Activated CD4-positive, alpha-beta memory T cell treated with anti-CD3 and anti-CD28 coated beads for 36 hours (primary cell): ENCODE data around the gene LRRK1. TPM values are rescaled to one million over a fixed set of nuclear protein-coding genes. Genes with fewer than 3 reads are reported as not detected.
"Not testable (repeated sequence)": the region's sequence is repeated elsewhere in the genome, so short reads cannot be mapped to it uniquely, and the experiment has no call there.

Experiments
- CTCF ChIA-PET: fragments of 350-600 bp; sonication (Branson Sonifier 250); formaldehyde crosslinking; loops from one replicate; lab custom pipeline; 2021; ENCODE audit warnings: antibody characterized with exemption, inconsistent platforms; lab: Charles Lee
- POLR2A ChIA-PET: fragments of 350-600 bp; sonication (Branson Sonifier 250); formaldehyde crosslinking; loops from one replicate; lab custom pipeline; 2021; ENCODE audit warnings: antibody characterized with exemption; lab: Charles Lee
- DNase-seq: peaks from one replicate; pipeline ENCODE4 v3.0.0-alpha.2; 2020
- H3K27ac Mint-ChIP-seq: one replicate; pipeline ENCODE4 v1.8.0; 2021; ENCODE audit warnings: mixed read lengths
- H3K27me3 Mint-ChIP-seq: one replicate; pipeline ENCODE4 v1.8.0; 2021; ENCODE audit warnings: mixed read lengths
- H3K36me3 Mint-ChIP-seq: one replicate; pipeline ENCODE4 v1.8.0; 2021; ENCODE audit warnings: mixed read lengths
- H3K4me1 Mint-ChIP-seq: one replicate; pipeline ENCODE4 v1.8.0; 2021; ENCODE audit warnings: low read depth, mixed read lengths
- H3K4me3 Mint-ChIP-seq: one replicate; pipeline ENCODE4 v1.8.0; 2021; ENCODE audit warnings: mild to moderate bottlenecking, mixed read lengths
- H3K9me3 Mint-ChIP-seq: one replicate; pipeline ENCODE4 v1.8.0; 2021; ENCODE audit warnings: mixed read lengths
- intact Hi-C: fragments of 100-400 bp; cut with micrococcal nuclease; formaldehyde crosslinking; loops from one replicate; pipeline ENCODE4 v1.15.1; 2023
- total RNA-seq, 2 experiments: library from RNA; stranded (reverse); gene quantifications; one replicate each; pipeline ENCODE4 v1.2.3, GENCODE V29; 2021

The LRRK1 gene
- total RNA-seq, 2 experiments from 2014 or later: 0.41 to 0.71 TPM

DNA sequence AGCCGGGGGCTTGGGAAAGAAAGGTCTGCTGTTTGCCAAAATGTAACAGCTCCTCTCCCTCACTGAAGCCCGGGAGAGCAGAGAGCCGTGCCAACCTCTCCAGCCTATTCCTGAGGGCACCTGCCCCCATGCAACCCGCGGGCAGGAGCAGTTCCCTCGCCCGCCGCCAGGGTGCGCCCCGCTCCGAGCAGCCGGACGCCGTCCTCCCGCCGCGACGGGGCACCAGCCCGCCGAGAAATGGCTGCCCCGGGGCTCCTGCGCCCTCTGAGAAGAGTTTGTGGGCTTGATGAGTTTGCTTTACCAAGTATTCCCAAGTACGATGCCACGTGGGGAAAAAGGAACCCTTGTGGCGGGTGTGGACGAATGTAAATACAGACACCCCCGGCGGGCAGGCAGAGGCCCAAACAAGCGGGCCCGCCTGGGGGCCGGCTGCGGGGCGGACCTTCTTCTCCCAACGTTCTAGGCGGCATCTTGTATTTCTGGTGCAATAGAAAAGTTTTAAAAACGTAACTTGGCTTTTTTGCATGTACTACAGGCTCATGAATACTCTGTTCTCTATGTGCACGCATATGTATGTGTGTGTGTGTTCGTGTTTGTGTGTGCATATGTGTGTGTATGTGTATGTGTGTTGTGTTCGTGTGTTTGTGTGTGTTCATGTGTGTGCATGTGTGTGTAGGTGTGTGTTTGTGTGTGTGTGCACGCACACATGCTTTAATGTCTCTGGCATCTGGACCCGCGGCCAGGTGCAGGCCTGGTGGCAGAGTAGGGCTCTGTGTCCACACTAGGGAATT, 169.8 kb downstream of the LRRK1 start:
- no peak overlapping the region for H3K27ac Mint-ChIP-seq

DNA sequence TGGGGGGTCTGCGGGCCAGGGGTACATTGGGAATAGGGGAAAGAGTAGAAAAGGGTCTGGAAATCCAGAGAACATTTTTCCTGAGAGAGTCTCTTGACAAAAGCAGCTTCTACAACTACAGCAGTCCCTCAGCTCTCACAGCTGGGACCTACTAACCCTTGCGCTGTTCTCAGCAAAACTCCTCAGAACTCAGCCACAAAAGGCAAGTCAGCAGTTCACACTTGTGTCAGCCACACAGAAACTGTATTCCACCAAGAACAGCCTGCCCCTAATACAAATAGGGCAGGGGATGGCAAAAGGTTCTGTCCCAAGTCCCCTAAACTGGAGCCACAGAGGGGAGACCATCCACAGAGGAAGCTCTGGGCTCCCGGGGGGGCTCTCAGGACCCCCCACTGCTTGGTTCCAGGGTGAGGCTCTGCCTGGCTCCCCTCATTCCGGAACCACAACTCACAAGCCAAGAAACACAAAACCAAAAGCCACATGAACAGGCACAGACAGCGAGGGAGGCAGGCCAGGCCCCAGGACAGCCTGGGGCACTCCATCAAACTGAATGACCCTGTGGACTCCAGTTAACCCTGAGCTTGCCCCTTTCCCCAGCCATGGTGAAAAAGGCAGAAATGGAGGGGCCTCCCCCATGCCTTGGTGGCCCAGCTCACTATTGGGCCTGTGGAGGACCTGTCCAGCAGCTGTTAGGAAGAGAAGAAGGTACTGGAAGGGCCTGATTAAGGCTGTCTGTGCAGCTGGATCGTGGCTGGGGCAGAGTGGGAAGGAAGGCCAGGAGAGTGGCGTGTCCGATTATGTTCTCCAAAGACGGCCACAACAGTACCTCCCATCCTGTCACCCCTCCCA, 170.6 kb downstream of the LRRK1 start:
- H3K4me1 Mint-ChIP-seq: no peaks in the 10 kb centered on the region
- peaks cover 6% of the 10 kb centered on the region for H3K27me3 Mint-ChIP-seq
- intact Hi-C loops: loop anchor here (5.0 kb wide), 1 partner anchor 73 kb away; no protein-coding TSS in a partner anchor

More for the DNA sequence above, 169.8 kb downstream of the LRRK1 start:
- Mint-ChIP-seq H3K36me3 (no peaks in the 10 kb centered on the region), H3K4me3 (no peak overlapping the region), H3K9me3 (no peaks in the 10 kb centered on the region), H3K27me3 (peaks cover 1% of the 10 kb centered on the region), H3K4me1 (no peaks in the 10 kb centered on the region)
- peak; percentile 84 for DNase-seq
- CTCF ChIA-PET: interaction anchor here (0.6 to 9.5 kb wide), 18 partner anchors 19 to 174 kb away, joined by 3 to 123 read pairs (median 4); partner anchors contain the start of gene CHSY1
- POLR2A ChIA-PET: interaction anchor here (1.5 kb wide), 1 partner anchor 163 kb away, joined by 3 read pairs; the partner anchor contains the start of gene CHSY1
- intact Hi-C loops: loop anchor here (1.0 to 5.0 kb wide), 2 partner anchors 72 to 169 kb away; no protein-coding TSS in a partner anchor

DNA sequence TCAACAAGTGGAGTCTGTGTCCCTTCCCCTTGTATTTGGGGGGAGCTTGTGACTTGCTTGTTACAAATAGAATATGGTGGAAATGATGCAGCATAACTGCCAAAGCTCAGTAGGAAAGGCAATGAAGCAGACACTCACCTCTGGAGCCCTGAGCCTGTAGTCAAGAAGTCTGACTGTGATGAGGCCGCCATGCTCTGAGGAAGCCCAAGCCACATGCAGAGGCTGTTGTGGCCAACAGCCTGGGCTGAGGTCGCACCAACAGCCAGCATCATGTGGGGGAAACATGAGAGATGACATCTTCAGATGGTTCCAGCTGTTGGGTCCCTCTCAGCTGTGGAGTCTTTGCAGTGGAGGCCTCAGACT, 171.3 kb downstream of the LRRK1 start:
- intact Hi-C loops: no loop called here
- CTCF ChIA-PET: interaction anchor here (0.9 to 9.5 kb wide), 12 partner anchors 20 to 204 kb away, joined by 3 to 123 read pairs (median 6); partner anchors contain the start of gene CHSY1
- POLR2A ChIA-PET: interaction anchor here (1.1 to 1.5 kb wide), 2 partner anchors 115 to 162 kb away, joined by 3 read pairs; partner anchors contain the start of gene CHSY1
- H3K36me3 Mint-ChIP-seq: no peaks in the 10 kb centered on the region
- no peak overlapping the region for H3K4me3 Mint-ChIP-seq
- DNase-seq: no peak
- H3K4me1 Mint-ChIP-seq: no peaks in the 10 kb centered on the region
- peaks cover 6% of the 10 kb centered on the region for H3K27me3 Mint-ChIP-seq
- no peaks in the 10 kb centered on the region for H3K9me3 Mint-ChIP-seq
- H3K27ac Mint-ChIP-seq: no peak overlapping the region

More for the DNA sequence above, 170.6 kb downstream of the LRRK1 start:
- ChIA-PET CTCF (interaction anchor here (0.9 to 9.5 kb wide), 12 partner anchors 19 to 205 kb away, joined by 3 to 123 read pairs (median 6); partner anchors contain the start of gene CHSY1), POLR2A (interaction anchor here (1.1 to 1.5 kb wide), 2 partner anchors 115 to 162 kb away, joined by 3 read pairs; partner anchors contain the start of gene CHSY1)
- Mint-ChIP-seq H3K4me3 (no peak overlapping the region), H3K9me3 (no peaks in the 10 kb centered on the region), H3K27ac (no peak overlapping the region), H3K36me3 (no peaks in the 10 kb centered on the region)
- no peak for DNase-seq

DNA sequence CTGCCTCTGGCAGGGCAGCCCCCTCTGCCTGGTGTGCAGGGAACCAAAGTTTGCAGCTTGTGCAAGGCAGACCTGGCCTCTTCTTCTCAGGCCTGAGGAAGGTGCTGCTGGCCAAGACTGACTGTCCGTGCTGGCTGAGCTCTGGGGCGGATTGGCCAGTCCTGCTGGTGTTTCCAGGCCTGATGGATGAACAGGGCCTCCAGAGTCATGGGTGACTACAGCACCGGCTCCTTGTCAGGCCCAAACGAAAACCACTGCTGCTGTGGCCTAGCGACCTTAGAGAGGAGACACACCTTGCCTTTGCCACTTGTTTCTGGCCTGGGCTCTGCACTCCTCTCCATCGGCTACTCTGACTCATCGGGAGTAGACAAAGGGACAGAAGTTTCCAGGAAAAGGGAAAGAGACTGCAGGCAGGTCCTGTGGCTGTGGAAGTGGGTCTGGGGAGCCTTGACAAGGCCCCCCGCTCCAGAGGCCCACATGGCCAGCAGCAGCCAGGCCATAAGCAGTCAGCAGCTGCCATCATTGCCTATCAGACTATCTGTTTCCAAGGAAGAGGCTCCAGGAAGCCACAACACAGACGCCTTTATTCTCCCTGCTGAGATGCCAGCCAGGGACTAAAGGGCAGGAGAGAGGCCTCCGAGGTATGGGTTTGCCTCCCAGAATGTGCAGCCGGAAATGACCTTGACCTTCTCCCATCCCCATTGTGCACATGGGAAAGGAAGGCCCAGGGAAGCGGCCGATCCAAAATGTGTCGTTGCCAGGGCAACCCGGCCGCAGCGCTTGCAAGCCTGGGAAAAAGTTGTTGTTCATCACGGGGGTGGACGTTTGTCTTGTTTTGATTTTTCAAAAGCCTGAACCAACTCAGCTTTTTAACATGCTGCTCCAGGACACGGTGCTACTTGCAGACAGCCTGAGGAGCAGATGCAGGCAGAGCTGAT, 172.2 kb downstream of the LRRK1 start:
- Mint-ChIP-seq H3K9me3 (no peaks in the 10 kb centered on the region), H3K4me3 (no peak overlapping the region), H3K27me3 (peaks cover 6% of the 10 kb centered on the region), H3K4me1 (no peaks in the 10 kb centered on the region), H3K36me3 (no peaks in the 10 kb centered on the region), H3K27ac (no peak overlapping the region)
- CTCF ChIA-PET: interaction anchor here (1.0 to 9.5 kb wide), 5 partner anchors 75 to 203 kb away, joined by 3 to 123 read pairs (median 13); partner anchors contain the start of gene CHSY1
- intact Hi-C loops: no loop called here
- DNase-seq: no peak
- POLR2A ChIA-PET: interaction anchor here (1.1 kb wide), 1 partner anchor 114 kb away, joined by 3 read pairs; no protein-coding TSS in a partner anchor

DNA sequence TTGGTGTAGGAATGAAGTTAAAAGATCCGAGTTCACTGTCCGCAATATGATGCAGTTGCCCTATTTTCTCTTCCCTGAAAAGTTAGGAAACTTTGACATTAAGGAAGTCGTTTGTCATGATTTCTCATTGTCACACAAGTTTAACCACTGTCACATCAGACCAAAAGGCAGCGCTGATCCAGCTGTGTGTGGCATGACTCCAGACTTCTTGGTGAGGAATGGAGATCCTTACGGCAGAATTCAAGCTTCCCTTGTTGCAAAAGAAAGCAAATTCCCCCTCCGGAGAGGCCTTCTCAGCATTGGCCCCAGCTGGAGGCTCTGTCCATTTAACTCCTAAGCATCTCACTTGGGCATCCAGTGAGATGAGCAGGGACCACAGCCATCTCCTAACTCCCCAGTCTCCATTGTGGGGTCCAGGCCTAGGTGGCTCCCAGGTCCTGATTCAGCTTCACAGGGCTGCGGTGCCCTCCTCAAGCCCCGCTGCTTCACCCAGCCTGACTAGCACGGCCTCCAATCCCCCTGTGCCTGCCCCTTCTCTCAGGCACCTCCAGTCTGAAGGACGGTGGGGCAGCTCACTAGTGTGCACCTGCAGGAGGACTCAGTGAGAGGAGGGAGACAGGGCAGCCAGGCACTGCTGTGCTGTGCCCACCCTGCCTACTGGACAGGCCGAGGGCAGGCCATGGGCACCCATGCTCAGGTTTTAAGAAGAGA, 173.2 kb downstream of the LRRK1 start:
- POLR2A ChIA-PET: no interaction called here
- no peak overlapping the region for H3K27ac Mint-ChIP-seq

DNA sequence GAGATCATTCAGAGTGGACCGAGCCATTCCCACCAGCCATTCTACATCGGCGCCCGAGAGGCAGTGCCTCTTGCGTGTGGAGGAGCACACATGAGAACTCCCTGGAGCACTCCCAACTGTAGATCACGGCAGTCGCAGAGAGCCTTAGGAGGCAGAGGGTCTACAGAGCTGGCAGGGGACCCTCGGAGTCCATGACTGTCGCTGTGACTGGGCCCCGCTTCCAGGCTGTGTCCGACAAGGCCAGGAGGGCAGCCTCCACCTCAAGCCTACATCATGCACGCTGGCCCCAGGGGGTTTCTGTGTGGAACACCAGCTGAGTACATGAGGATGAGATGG, 173.7 kb downstream of the LRRK1 start:
- Mint-ChIP-seq H3K9me3 (no peaks in the 10 kb centered on the region), H3K36me3 (no peaks in the 10 kb centered on the region), H3K27ac (no peak overlapping the region), H3K4me3 (no peak overlapping the region), H3K27me3 (peaks cover 6% of the 10 kb centered on the region), H3K4me1 (no peaks in the 10 kb centered on the region)
- ChIA-PET POLR2A (no interaction called here), CTCF (interaction anchor here (9.5 kb wide), 1 partner anchor 164 kb away, joined by 123 read pairs; no protein-coding TSS in a partner anchor)
- DNase-seq: no peak
- intact Hi-C loops: no loop called here

More for the DNA sequence above, 173.2 kb downstream of the LRRK1 start:
- Mint-ChIP-seq H3K9me3 (no peaks in the 10 kb centered on the region), H3K27me3 (peaks cover 6% of the 10 kb centered on the region), H3K36me3 (no peaks in the 10 kb centered on the region), H3K4me3 (no peak overlapping the region), H3K4me1 (no peaks in the 10 kb centered on the region)
- CTCF ChIA-PET: interaction anchor here (1.0 to 9.5 kb wide), 2 partner anchors 76 to 164 kb away, joined by 4 to 123 read pairs; no protein-coding TSS in a partner anchor
- no peak for DNase-seq
- intact Hi-C loops: no loop called here

DNA sequence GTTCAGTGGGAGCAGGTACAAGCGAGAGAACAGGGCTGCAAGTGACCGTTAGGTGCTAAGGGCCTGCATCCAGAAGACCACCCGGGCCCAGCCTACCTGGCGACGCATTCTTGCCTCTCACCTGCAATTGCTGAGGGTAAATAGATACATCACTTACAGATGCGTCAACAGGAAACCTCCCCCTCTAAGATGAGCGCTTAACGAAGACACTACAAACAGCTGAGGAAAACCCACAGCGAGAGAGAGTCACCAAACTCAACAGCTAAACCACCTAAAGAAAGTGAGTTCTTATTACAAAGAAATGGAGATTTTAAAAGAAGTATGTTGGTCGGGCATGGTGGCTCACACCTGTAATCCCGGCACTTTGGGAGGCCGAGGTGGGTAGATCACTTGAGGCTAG, 174.8 kb downstream of the LRRK1 start:
- H3K9me3 Mint-ChIP-seq: no peaks in the 10 kb centered on the region
- DNase-seq: no peak
- POLR2A ChIA-PET: no interaction called here
- CTCF ChIA-PET: interaction anchor here (9.5 kb wide), 1 partner anchor 163 kb away, joined by 123 read pairs; no protein-coding TSS in a partner anchor
- no peak overlapping the region for H3K4me3 Mint-ChIP-seq
- H3K27me3 Mint-ChIP-seq: peaks cover 6% of the 10 kb centered on the region
- intact Hi-C loops: no loop called here
- H3K4me1 Mint-ChIP-seq: peaks cover 4% of the 10 kb centered on the region
- H3K36me3 Mint-ChIP-seq: no peaks in the 10 kb centered on the region
- H3K27ac Mint-ChIP-seq: no peak overlapping the region

DNA sequence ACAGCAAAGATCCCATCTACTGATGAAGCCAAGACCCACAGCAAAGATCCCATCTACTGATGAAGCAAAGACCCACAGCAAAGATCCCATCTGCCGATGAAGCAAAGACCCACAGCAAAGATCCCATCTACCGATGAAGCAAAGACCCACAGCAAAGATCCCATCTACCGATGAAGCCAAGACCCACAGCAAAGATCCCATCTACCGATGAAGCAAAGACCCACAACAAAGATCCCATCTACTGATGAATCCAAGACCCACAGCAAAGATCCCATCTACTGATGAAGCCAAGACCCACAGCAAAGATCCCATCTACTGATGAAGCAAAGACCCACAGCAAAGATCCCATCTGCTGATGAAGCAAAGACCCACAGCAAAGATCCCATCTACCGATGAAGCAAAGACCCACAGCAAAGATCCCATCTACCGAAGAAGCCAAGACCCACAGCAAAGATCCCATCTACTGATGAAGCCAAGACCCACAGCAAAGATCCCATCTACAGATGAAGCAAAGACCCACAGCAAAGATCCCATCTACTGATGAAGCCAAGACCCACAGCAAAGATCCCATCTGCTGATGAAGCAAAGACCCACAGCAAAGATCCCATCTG, 176.7 kb downstream of the LRRK1 start:
- H3K9me3 Mint-ChIP-seq, H3K36me3 Mint-ChIP-seq, H3K27ac Mint-ChIP-seq, CTCF ChIA-PET, intact Hi-C loops, H3K4me1 Mint-ChIP-seq, H3K4me3 Mint-ChIP-seq, H3K27me3 Mint-ChIP-seq, POLR2A ChIA-PET, DNase-seq: not testable (repeated sequence)

DNA sequence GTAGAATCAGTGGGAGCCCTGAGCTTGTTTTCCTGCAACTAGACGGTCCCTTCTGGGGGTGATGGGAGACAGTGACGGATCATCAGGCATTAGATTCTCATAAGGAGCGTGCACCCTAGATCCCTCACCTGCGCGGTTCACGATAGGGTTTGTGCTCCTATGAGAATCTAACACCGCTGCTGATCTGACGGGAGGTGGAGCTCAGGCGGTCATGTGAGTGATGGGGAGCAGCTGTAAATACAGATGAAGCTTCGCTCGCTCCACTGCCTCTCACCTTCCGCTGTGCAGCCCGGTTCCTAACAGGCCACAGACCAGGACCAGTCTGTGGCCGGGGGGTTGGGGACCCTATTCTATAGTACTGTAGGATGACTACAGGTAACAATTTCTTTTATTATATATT, 178.0 kb downstream of the LRRK1 start:
- H3K4me1 Mint-ChIP-seq: peaks cover 7% of the 10 kb centered on the region
- POLR2A ChIA-PET: no interaction called here
- peaks cover 4% of the 10 kb centered on the region for H3K9me3 Mint-ChIP-seq
- H3K27me3 Mint-ChIP-seq: peaks cover 6% of the 10 kb centered on the region
- CTCF ChIA-PET: no interaction called here
- no peak for DNase-seq
- no peak overlapping the region for H3K4me3 Mint-ChIP-seq
- H3K27ac Mint-ChIP-seq: no peak overlapping the region
- H3K36me3 Mint-ChIP-seq: peaks cover 1% of the 10 kb centered on the region
- intact Hi-C loops: no loop called here

DNA sequence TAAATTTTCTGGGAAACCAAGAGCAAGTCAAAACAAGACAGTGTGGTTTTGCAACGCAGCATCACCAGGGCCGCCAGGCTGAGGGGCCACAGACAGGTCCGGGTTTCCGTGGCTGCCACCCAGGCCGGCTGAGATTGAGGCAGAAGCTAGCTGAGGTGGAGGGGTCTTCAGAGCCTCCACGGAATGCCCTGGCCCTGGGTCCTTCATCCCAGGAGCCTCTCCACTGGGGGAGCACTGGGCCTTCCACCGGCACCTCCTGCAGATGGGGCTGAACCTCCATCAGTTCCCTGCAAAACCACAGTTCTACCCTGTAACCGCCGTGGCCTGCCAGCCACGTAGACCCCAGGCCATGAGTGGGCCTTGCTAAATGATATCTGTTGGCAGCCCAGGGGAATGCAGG, 180.0 kb downstream of the LRRK1 start:
- CTCF ChIA-PET: no interaction called here
- DNase-seq: peak; percentile 51
- Mint-ChIP-seq H3K4me1 (peaks cover 7% of the 10 kb centered on the region), H3K27me3 (peaks cover 3% of the 10 kb centered on the region), H3K27ac (no peak overlapping the region), H3K36me3 (peaks cover 1% of the 10 kb centered on the region), H3K9me3 (peaks cover 4% of the 10 kb centered on the region), H3K4me3 (no peak overlapping the region)
- intact Hi-C loops: no loop called here
- POLR2A ChIA-PET: no interaction called here
